HepG2 (cell line): ENCODE measurements around the gene KRTAP10-8. TPM values are rescaled to one million over a fixed set of nuclear protein-coding genes. Genes with fewer than 3 reads are reported as not detected.

Source experiments
- ARNT2 ChIP-seq: sonication (generic); formaldehyde crosslinking; IDR thresholded peaks from 2 replicates; pipeline ENCODE4 v1.8.0; 2022; ENCODE audit warnings: mild to moderate bottlenecking, low read depth, missing genetic modification reagents, moderate library complexity
- BRD4 ChIP-seq: sonication (generic); formaldehyde crosslinking; IDR thresholded peaks from 2 replicates; pipeline ENCODE4 v1.4.0; 2020; ENCODE audit warnings: missing genetic modification reagents
- ESRRA ChIP-seq: sonication (generic); formaldehyde crosslinking; IDR thresholded peaks from 2 replicates; pipeline ENCODE4 v1.5.1; 2020; ENCODE audit warnings: mild to moderate bottlenecking, low read depth, missing genetic modification reagents
- HNRNPLL ChIP-seq: fragments of 200-400 bp; formaldehyde crosslinking; IDR thresholded peaks from 2 replicates; pipeline ENCODE4 v1.6.1; 2017; ENCODE audit warnings: mild to moderate bottlenecking, low read depth, low read length; ENCODE audit not compliant: poor library complexity, severe bottlenecking
- KDM4B ChIP-seq: sonication (generic); formaldehyde crosslinking; IDR thresholded peaks from 2 replicates; pipeline ENCODE4 v1.4.0; 2020; ENCODE audit warnings: missing genetic modification reagents
- PAF1 ChIP-seq: IDR thresholded peaks from 2 replicates; pipeline ENCODE4 v1.6.1; 2016; ENCODE audit warnings: missing genetic modification reagents, missing compliant biosample characterization
- PBX2 ChIP-seq: IDR thresholded peaks from 2 replicates; pipeline ENCODE4 v1.6.1; 2016; ENCODE audit warnings: control low read depth
- PHF20 ChIP-seq: sonication (generic); formaldehyde crosslinking; IDR thresholded peaks from 2 replicates; pipeline ENCODE4 v1.5.0; 2020; ENCODE audit warnings: mild to moderate bottlenecking, missing genetic modification reagents
- THYN1 ChIP-seq: sonication (generic); formaldehyde crosslinking; IDR thresholded peaks from 2 replicates; pipeline ENCODE4 v1.8.1; 2023; ENCODE audit warnings: low read depth, mild to moderate bottlenecking, moderate library complexity, missing genetic modification reagents, borderline replicate concordance
- TRAFD1 ChIP-seq: sonication (generic); formaldehyde crosslinking; IDR thresholded peaks from 2 replicates; pipeline ENCODE4 v1.5.1; 2020; ENCODE audit warnings: missing genetic modification reagents, mild to moderate bottlenecking, borderline replicate concordance
- UBTF ChIP-seq: sonication (generic); formaldehyde crosslinking; IDR thresholded peaks from 2 replicates; pipeline ENCODE4 v1.4.0; 2020; ENCODE audit warnings: mild to moderate bottlenecking, missing genetic modification reagents
- ZBTB4 ChIP-seq: sonication (generic); formaldehyde crosslinking; IDR thresholded peaks from 2 replicates; pipeline ENCODE4 v1.4.0; 2020; ENCODE audit warnings: missing genetic modification reagents, mild to moderate bottlenecking, borderline replicate concordance
- ZHX1 ChIP-seq: sonication (generic); formaldehyde crosslinking; IDR thresholded peaks from 2 replicates; pipeline ENCODE4 v1.8.1; 2022; ENCODE audit warnings: low read depth, mild to moderate bottlenecking, missing genetic modification reagents
- ZNF136 ChIP-seq: sonication (generic); formaldehyde crosslinking; IDR thresholded peaks from 2 replicates; pipeline ENCODE4 v1.8.1; 2022; ENCODE audit warnings: low read depth, mild to moderate bottlenecking, moderate library complexity, missing genetic modification reagents
- ZNF296 ChIP-seq: sonication (generic); formaldehyde crosslinking; conservative IDR thresholded peaks from 2 replicates; pipeline ENCODE4 v1.5.0; 2020; ENCODE audit warnings: mild to moderate bottlenecking, missing genetic modification reagents
- ZNF34 ChIP-seq: sonication (generic); formaldehyde crosslinking; IDR thresholded peaks from 2 replicates; pipeline ENCODE4 v1.4.0; 2020; ENCODE audit warnings: mild to moderate bottlenecking, missing genetic modification reagents, borderline replicate concordance
- polyA plus RNA-seq, 8 experiments: library from polyadenylated mRNA; depleted of rRNA in 3 of 8; stranded (reverse) in 7 of 8; unstranded in 1 of 8; fragments of >200 nt; fragmentation: Illumina TruSeq in 4 of 8; extraction: Trizol in 4 of 8; gene quantifications; 2 replicates each; pipeline versions ENCODE4 v1.2.1 to v1.2.3, GENCODE V29; 2011 to 2016; ENCODE audit warnings: low read depth in 4 of 8, missing spikeins in 1 of 8, mixed read lengths in 1 of 8; ENCODE audit not compliant: insufficient read depth in 1 of 8
- total RNA-seq, 5 experiments: library from RNA; depleted of rRNA; stranded (reverse); fragments of >200 nt; fragmentation: Illumina TruSeq; extraction: Trizol; gene quantifications; 2 replicates each; pipeline ENCODE4 v1.2.3, GENCODE V29; 2016; ENCODE audit warnings: low read depth in 1 of 5

KRTAP10-8 gene
- total and polyA plus RNA-seq, 2 of the 13 experiments (the other 11 are each of a cell fraction or from before 2014, with no cell fraction given), result not detected

- TF ChIP-seq ZNF136 (CRISPR knock-in tag) (0 out of 2 replicates have a peak, but pooled peaks have one; percentile 43), PHF20 (no peak; the same call in 1 of the 2 replicates), PAF1 (CRISPR knock-in tag) (no peak), TRAFD1 (no peak), UBTF (peak; percentile 92), KDM4B (0 out of 2 replicates have a peak, but pooled peaks have one; percentile 55), ZNF296 (CRISPR knock-in tag) (peak; percentile 70; the same call in 1 of the 2 replicates), HNRNPLL (no peak), ZBTB4 (CRISPR knock-in tag) (peak; percentile 66; the same call in 1 of the 2 replicates), BRD4 (CRISPR knock-in tag) (peak; percentile 56; the same call in 1 of the 2 replicates), ESRRA (peak; percentile 49; the same call in 1 of the 2 replicates), PBX2 (no peak), THYN1 (CRISPR knock-in tag) (no peak), ZNF34 (CRISPR knock-in tag) (no peak), ZHX1 (CRISPR knock-in tag) (0 out of 2 replicates have a peak, but pooled peaks have one; percentile 68), ARNT2 (CRISPR knock-in tag) (peak; percentile 61)
Observed at GRCh38 chr21:44593598-44594405, 18.1 kb upstream of the KRTAP10-8 start (continued).
